ENCODE results near the gene SELENOV. TPM values are rescaled to one million over a fixed set of nuclear protein-coding genes. Genes with fewer than 3 reads are reported as not detected.

SELENOV gene
- total and polyA plus RNA-seq, 9 of the 15 experiments (the other 6 are each of a cell fraction or from before 2014, with no cell fraction given) = 0.04 to 0.09 (median 0.06) TPM; not detected in 4

GRCh38 chr19:39546599-39546998 is 31.7 kb downstream of the SELENOV start (continued):
- TF ChIP-seq ZNF318 (IDR thresholded peaks at IDR 0.05; ENCODE audit: borderline replicate concordance in 1 of 2, low read depth in 1 of 2) (no peak), ZNF398 (CRISPR knock-in tag; IDR thresholded peaks at IDR 0.05) (no peak), CC2D1A (IDR thresholded peaks at IDR 0.05) (peak; percentile 73), ZNF407 (IDR thresholded peaks at IDR 0.05; ENCODE audit: low read depth) (no peak), PKNOX1 (IDR thresholded peaks at IDR 0.05) (peak; percentile 75), RFX1 (IDR thresholded peaks at IDR 0.05) (peak; percentile 95), CBFA2T3 (IDR thresholded peaks at IDR 0.05) (no peak), NCOA1 (IDR thresholded peaks at IDR 0.05; ENCODE audit: low read depth) (no peak), TAF9B (IDR thresholded peaks at IDR 0.05; ENCODE audit: partially characterized antibody) (no peak)

Data from K562 (cell line).